Sciatic nerve (tissue), 2 donors: ENCODE data around the gene USP3. TPM values are rescaled to one million over a fixed set of nuclear protein-coding genes. Genes with fewer than 3 reads are reported as not detected.
A peak's percentile ranks its signal among the peaks of the same experiment; 100 is the strongest.
"Not testable (repeated sequence)": the region's sequence is repeated elsewhere in the genome, so short reads cannot be mapped to it uniquely, and the experiment has no call there.

Source experiments
- ATAC-seq: fragments of 200-7000 bp; cut with Tn5 transposase; one replicate; pipeline ENCODE4 v1.9.1; 2020; ENCODE audit warnings: mild to moderate bottlenecking, moderate library complexity
- DNase-seq: peaks from one replicate; pipeline ENCODE4 v3.0.0-alpha.2; 2020; ENCODE audit warnings: low spot score
- intact Hi-C: fragments of 100-400 bp; cut with DNase I; formaldehyde crosslinking; loops from one replicate; pipeline ENCODE4 v1.14.2; 2022
- total RNA-seq: library from RNA; stranded (reverse); fragmentation: NEBNext Ultra II Directional; extraction: Animal tissue kit (Norgen Biotek cat#: 25700); gene quantifications from one replicate; pipeline ENCODE4 v1.2.1, GENCODE V29; 2021
- donor health status: DM: no; HTN: no; CAD: no.
- donor health status: DM: no; HTN: no; CAD: no.

The USP3 gene
- total RNA-seq, 1 donor from 2014 or later, result 58.2 TPM

DNA sequence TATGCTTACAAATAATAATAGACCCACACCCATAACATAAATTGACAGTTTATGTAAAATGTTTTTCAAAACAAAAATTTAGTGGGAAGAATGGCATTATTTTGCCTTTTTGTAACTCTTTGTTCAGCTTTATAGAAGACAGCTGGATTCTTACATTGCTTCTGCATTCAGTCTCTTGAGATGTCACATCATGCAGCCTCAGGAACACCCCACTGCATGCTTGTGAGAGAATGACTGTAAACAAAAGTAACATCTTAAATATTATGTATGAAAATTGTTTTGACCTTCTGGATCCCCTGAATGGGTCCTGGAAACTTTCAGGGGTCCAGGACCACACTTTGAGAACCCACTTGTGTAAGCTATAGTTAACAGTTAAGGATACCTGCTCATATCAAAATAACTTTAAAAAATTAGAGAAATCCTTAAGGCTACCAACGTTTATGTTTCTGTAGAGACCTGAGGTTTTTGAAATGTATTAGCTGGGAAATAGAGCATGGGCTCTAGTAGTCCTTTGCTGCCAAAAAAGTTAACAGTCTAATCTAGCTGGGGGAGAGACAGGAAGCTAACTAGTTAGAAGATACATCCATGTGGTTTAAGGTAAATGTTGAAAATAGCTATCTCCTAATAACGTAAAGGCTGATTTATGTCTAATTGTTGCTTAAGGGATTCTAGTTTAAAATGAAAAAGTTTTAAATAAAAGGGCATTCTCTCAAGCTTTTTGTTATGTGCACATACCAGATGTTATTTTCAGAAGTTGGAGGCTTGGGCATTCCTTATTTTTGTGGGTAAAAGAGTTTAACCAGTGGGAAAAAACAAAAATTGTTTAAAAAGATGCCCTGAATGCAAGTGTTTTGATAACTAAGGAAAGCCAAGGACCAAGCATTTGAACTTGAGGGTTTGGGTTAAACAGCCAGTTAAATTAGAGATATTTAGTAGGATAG, 3.8 kb downstream of the USP3 start:
- no peak for ATAC-seq
- intact Hi-C loops, result loop anchor here (10.0 kb wide), 1 partner anchor 87 kb away; the partner anchor contains the start of gene FBXL22
- DNase-seq, result no peak

- intact Hi-C loops, result loop anchor here (10.0 kb wide), 1 partner anchor 85 kb away; the partner anchor contains the start of gene FBXL22
- ATAC-seq, result no peak
- no peak for DNase-seq
These were observed 4.9 kb downstream of the USP3 start for GRCh38 chr15:63509056-63509954.

GRCh38 chr15:63509955-63510940, 5.9 kb downstream of the USP3 start:
- intact Hi-C loops, result loop anchor here (10.0 kb wide), 1 partner anchor 85 kb away; the partner anchor contains the start of gene FBXL22
- no peak for DNase-seq
- no peak for ATAC-seq

DNA sequence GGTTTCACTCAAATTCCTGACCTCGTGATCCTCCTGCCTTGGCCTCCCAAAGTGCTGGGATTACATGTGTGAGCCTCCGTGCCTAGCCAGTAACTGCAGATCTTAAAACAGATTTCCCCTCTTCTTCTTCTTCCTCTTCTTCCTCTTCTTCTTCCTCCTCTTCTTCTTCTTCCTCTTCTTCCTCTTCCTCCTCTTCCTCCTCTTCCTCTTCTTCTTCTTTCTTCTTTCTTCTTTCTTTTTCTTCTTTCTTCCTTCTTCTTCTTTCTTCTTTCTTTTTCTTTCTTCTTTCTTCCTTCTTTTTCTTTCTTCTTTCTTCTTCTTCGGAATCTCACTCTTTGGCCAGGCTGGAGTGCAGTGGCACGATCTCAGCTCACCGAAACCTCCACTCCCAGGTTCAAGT, 7.8 kb downstream of the USP3 start:
- no peak for DNase-seq

DNA sequence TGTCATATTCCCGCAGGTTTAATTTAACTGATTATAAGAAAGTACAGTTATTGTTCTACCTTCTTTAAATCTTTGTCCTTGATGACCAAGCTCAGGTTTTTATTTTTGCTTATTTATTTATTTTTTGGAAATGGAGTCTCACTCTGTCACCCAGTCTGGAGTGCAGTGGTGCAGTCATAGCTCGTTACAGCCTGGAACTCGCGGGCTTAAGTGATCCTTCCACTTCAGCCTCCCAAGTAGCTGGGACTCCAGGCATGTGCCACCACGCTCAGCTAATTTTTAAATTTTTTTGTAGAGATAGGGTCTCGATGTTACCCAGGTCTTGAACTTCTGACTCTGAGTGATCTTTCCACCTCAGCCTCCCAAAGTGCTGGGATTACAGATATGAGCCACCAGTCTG, 8.9 kb downstream of the USP3 start:
- intact Hi-C loops, result no loop called here
- ATAC-seq (no peak), DNase-seq (no peak)

More for the DNA sequence above, 7.8 kb downstream of the USP3 start:
- ATAC-seq, result no peak
- intact Hi-C loops, result no loop called here

DNA sequence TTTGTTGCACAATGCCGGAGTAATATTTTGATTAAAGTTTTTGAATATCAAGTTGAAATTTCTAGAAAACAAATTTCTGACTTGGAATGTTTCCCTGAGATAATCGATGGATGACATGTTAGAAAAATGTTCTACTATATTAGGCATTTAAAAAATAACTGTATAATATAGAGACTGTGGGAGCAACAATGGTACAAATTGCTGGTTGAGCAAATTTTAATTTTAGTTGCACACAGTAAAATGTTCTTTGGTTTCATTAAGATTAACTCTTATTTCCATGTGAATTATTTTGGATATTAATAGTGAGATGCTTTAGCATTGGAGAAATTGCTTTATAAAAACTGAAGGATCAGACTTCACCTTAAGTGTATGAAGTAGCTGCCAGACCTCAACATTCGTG, 9.3 kb downstream of the USP3 start:
- DNase-seq (no peak), ATAC-seq (no peak)
- intact Hi-C loops, result no loop called here

GRCh38 chr15:63514531-63514943, 10.1 kb downstream of the USP3 start:
- DNase-seq (no peak), ATAC-seq (peak; percentile 59)
- intact Hi-C loops, result no loop called here

- DNase-seq (no peak), ATAC-seq (no peak)
- intact Hi-C loops, result no loop called here
These were observed 12.8 kb downstream of the USP3 start for GRCh38 chr15:63517202-63517601.

- no peak for DNase-seq
- ATAC-seq, result no peak
- intact Hi-C loops, result no loop called here
These were observed 13.2 kb downstream of the USP3 start for GRCh38 chr15:63517628-63518027.

DNA sequence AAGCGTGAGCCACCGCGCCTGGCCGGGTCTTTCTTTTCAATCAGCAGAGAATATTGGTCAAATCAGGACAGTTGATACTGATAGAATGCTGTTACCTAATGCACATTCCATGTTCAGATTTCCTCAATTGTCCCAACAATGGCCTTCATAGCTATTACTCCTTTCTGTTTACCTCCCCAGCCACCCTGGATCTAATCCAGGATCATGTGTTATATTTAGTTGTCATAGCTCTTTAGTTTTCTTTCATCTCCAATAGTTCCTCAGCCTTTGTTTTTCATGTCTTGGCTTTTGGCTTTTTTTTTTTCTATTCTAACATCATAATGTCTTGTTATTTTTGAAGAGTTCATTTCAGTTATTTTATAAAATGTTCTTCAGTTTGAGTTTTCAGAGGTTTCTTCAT, 14.6 kb downstream of the USP3 start:
- no peak for ATAC-seq
- intact Hi-C loops, result no loop called here
- DNase-seq, result no peak

- no peak for ATAC-seq
- DNase-seq, result no peak
- intact Hi-C loops, result no loop called here
These were observed 15.3 kb downstream of the USP3 start for GRCh38 chr15:63519548-63520178.

- DNase-seq, ATAC-seq, intact Hi-C loops: not testable (repeated sequence)
These were observed 16.1 kb downstream of the USP3 start for GRCh38 chr15:63520462-63520861.

GRCh38 chr15:63522225-63522578, 17.8 kb downstream of the USP3 start:
- no peak for DNase-seq
- intact Hi-C loops, result no loop called here
- peak; percentile 13 for ATAC-seq

GRCh38 chr15:63523306-63523990, 19.1 kb downstream of the USP3 start:
- DNase-seq, result no peak
- intact Hi-C loops, result no loop called here
- ATAC-seq, result peak; percentile 51

GRCh38 chr15:63524316-63525015, 20.1 kb downstream of the USP3 start:
- ATAC-seq, result no peak
- intact Hi-C loops, result no loop called here
- no peak for DNase-seq

DNA sequence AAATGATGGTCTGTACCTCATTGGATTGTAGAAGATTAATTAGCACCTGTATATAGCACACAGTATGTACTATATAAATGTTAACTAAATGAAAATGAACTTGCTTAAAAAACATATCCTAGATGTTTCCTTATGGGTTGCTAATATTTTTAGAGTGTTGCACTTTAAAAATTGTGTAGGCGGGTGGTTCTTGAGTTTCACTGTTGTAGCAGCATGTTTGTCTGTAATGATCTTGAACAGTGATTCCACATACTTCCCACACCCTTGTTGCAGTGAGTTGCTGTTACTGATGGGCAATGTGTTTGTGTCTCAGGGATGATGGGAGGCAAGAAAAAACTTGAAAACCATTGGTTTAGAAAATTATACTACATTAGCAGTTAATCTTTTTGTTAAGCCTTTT, 22.0 kb downstream of the USP3 start:
- intact Hi-C loops, result no loop called here

DNA sequence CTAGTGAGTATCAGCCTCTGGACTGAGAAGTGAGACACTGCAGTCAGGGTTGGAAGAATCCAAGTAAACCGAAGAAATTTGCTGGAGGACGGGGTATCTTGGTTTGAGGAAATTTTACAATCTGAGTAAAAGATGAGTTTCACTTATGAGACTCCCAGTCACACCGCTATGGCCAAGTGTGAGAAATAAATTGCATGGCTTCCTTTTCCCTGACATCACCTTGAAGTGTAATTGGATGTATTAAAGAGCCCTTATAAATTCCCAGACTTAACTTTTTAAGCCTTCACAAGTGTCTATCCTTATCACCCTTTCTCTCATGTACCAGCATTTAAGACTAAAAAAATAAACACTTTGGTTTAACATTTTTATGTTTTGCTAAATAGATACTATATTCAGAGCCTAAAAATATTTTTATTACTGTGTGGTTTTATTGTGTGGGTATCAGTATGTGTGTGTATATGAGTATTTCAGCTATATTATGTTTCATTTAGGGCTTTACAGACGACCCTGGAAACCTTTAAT, 23.8 kb downstream of the USP3 start:
- ATAC-seq (no peak), DNase-seq (no peak)
- intact Hi-C loops, result no loop called here

More for the DNA sequence above, 22.0 kb downstream of the USP3 start:
- ATAC-seq (no peak), DNase-seq (no peak)
